Skeletal muscle cell (primary cell): ENCODE data around the gene NFATC2IP.
"Not testable (repeated sequence)": the region's sequence is repeated elsewhere in the genome, so short reads cannot be mapped to it uniquely, and the experiment has no call there.

Source experiments
- DNase-seq: peaks from one replicate; pipeline ENCODE4 v3.0.0-alpha.2; 2010; ENCODE audit warnings: low read depth
- H3K4me3 ChIP-seq: 2 replicates; pipeline ENCODE4 v1.5.1; 2011; ENCODE audit warnings: low read depth, mild to moderate bottlenecking, control low read depth, low read length, moderate library complexity

The NFATC2IP gene

DNA sequence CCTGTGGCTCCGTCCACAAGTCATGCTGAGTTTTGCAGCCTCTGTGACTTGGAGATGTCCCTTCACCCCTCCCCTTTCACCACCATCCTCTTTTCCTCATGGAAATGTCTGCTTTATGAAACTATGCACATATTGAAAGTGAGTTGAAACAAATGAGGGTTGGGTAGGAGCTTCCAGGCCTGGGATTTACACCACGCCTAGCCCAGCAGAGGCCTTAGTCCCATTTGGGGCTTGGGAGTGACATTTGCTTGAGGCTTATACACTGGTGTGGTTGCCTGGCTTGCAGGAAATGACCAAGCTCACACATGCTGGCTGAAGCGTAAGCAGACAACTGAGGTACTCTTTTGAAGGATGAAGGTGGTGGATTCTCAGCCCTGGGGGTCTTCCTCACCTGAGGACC, 13.3 kb downstream of the NFATC2IP start:
- no peak for DNase-seq
- no peak overlapping the region for H3K4me3 ChIP-seq

DNA sequence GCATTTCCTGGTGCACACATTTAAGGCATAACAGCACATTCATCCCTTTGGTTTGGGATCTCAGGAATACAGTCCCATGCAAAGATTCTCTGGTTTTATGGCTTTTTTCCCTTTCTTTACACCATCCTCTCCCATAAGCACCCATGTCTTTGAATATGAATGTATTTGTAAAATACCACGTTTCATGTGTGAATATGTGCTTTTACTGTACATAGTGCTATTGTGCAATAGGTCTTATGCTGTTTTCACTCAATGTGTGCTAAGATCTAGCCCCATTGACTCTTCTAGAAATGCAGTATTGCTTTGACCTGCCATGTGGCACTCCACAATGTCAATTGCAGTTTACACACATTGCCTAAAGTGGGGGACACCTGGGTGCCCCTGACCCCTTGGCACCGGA, 13.8 kb downstream of the NFATC2IP start:
- no peak overlapping the region for H3K4me3 ChIP-seq
- no peak for DNase-seq

DNA sequence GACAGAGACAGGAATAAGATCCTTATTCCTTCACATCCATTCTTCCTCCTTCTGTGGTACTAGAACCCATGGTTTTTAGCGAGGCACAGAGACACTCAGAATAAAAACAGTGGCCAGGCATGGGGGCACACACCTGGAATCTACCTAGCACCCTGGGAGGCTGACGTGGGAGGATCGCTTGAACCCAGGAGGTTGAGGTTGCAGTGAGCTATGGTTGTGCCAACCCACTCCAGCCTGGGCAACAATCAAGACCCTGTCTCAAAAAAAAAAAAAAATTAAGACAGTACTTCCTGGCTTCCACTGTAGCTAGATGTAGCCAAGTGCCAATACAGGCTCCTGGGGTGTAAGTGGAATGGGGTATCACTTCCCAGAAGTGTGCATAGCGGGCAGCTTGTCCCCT, 16.4 kb downstream of the NFATC2IP start:
- no peak overlapping the region for H3K4me3 ChIP-seq
- no peak for DNase-seq

DNA sequence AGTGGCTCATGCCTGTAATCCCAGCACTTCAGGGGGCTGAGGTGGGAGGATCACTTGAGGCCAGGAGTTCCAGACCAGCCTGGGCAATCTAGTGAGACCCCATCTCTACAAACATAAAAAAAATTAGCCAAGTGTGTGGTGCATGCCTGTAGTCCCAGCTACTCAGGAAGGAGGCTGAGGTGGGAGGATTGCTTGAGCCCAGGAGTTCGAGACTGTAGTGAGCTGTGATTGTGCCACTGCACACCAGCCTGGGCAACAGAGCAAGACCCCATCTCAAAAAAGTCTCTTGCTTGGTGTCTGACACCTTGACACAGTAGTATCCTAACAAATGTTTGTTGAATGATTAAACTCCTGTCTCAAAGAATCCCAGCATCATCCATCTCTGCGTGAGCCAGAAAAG, 19.0 kb downstream of the NFATC2IP start:
- H3K4me3 ChIP-seq, DNase-seq: not testable (repeated sequence)

DNA sequence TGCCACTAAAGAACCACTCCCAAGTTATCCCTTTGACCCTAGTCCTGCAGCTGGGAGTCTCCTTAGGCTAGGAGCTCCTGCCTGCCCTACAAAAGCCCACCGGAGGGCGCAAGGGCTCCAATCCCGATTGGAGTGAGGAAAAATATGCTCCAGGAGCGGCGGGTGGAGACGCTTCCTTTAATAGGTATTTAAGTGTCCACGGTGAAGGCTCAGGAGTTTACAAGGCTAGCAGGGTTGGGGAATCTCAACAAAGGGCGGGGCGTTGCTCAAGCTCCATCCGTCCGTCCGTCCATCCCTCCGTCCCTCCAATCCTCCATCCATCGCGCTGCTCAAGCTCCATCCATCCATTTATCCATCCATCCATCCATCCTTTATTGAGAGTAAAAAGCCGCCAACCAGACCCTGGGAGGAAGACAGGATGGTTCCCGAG, 23.3 kb downstream of the NFATC2IP start:
- peak overlapping the region; percentile 97 for H3K4me3 ChIP-seq
- peak; percentile 23 for DNase-seq

DNA sequence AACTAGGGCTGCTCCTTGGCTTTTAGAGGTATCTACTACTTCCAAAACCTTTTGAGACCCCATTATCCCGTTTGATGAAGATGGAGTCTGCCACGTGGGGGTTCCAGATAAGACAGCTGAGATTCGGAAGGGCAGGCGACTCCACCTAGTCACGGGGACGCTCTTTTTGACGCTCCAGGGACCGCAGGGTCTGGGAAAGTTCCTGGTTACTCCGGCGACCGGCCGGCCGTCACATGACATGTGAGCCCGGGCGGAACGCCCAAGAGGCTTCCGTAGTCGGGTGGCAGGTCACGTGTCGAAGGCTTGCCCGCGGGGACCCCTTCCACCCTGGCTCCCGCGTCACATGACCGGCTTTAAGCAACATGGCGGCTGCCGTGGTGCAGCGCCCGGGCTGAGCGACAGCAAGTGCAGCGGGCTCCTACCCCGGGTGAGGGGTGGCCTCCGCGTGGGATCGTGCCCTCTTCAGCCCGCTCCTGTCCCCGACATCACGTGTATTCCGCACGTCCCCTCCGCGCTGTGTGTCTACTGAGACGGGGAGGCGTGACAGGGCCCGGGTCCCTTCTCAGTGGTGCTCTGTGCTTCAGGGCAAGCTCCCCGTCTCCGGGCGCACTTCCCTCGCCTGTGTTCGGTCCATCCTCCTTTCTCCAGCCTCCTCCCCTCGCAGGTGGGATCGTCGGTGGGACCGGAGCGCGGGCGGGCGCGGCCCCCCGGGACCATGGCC, 23.9 kb downstream of the NFATC2IP start, which contains the start of gene SPNS1:
SPNS1 (plus strand) TSS at position 342 of the 721 bp plus-strand sequence; CDS start at position 716, 374 bp downstream.
- DNase-seq: peak; percentile 91
- peak within 1 kb of the TSS; percentile 97 for H3K4me3 ChIP-seq

DNA sequence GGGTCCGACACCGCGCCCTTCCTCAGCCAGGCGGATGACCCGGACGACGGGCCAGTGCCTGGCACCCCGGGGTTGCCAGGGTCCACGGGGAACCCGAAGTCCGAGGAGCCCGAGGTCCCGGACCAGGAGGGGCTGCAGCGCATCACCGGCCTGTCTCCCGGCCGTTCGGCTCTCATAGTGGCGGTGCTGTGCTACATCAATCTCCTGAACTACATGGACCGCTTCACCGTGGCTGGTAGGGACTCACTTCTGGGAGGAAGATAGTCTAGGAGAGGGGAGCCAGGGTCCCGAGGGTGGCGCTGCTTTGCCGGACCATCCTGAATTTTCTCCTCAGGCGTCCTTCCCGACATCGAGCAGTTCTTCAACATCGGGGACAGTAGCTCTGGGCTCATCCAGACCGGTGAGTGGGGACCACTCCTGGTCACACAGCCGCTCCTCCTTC, 24.4 kb downstream of the NFATC2IP start:
- peak overlapping the region; percentile 97 for H3K4me3 ChIP-seq
- no peak for DNase-seq

DNA sequence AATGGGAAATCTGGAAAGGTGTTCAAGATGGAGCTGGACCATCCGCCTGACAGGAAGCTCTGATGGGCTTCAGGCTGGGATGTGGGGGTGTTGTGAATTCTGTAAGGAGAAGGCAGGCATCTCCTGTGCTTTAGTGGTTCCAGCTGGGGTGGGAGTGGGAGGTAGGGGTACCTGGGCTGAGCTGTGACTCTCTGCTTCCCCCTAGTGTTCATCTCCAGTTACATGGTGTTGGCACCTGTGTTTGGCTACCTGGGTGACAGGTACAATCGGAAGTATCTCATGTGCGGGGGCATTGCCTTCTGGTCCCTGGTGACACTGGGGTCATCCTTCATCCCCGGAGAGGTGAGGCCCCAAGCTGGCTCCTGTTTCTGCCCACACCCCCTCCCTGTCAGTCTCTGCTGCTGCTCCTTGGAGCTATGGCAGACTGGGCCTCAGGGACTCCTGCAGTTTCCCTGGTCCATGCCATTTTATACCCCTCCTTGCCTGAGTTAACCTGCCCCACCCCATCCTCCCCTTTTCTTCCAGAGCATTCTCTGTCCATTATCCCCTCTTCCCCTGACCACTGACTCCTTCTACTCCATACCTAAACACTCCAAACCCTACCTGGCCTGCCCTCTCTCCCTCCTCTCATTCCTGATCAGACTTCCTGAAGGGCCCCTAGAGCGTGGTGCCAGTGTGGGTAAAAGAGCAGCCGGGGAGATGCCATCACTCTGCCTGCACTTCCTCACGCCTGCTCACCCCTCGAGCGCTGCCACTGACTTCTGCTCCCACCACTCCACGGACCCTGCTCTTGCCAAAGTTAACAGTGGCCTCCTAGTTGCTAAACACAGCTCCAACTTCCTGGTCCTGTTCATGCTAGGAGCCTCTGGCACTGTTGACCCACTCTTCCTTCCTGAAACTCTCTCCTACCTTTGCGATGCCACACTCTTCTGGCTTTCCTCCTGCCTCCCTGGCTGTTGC, 27.2 kb downstream of the NFATC2IP start:
- no peak overlapping the region for H3K4me3 ChIP-seq
- DNase-seq: no peak

DNA sequence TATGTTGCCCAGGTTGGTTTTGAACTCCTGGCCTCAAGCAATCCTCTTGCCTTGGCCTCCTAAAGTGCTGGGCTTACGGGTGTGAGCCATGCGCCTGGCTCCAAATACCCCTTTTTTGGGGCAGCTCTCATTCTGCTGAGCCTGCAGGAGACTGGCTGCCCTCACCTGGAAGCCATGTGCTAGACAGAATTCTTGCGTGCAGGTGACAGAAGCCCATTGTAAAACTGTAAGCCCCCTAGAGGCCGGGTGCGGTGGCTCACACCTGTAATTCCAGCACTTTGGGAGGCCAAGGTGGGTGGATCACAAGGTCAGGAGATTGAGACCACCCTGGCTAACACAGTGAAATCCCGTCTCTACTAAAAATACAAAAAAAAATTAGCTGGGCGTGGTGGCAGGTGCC, 29.6 kb downstream of the NFATC2IP start:
- DNase-seq, H3K4me3 ChIP-seq: not testable (repeated sequence)

DNA sequence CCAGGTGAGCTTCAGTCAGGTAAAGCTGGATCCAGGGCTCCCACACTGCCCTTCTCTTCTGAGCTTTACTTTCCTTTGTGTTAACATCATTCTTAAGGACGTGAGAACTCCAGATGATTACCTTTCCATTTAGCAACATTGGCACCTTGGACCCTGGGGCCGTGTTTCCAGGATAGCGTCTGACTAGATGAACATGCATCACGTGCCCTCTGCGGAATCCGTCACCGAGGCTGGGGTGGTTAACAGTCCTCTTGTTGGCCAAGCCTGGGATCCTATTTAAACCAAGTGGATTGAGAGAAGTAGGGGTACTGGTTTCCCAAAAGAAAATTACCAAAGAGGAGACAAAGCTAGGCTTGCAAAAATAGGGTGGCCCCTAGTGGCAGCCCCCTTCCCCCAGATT, 30.2 kb downstream of the NFATC2IP start:
- DNase-seq: no peak
- no peak overlapping the region for H3K4me3 ChIP-seq

DNA sequence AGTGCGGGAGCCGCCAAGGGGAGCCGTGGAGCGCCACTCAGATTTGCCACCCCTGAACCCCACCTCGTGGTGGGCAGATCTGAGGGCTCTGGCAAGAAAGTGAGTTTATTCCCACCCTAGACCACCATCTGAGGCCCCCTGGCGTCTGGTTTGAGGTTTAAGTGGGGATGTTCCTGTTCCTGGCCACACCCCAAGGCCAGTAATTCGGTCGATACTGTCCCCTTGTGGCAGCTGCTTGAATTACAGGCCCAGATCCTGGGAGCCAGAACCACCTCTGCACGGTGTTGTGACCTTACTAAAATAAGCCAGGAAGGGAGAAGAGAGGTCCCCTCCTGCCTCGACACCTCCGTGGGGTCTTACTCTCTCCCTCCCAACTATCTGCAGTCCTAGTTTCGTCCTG, 30.8 kb downstream of the NFATC2IP start:
- DNase-seq: no peak
- no peak overlapping the region for H3K4me3 ChIP-seq

DNA sequence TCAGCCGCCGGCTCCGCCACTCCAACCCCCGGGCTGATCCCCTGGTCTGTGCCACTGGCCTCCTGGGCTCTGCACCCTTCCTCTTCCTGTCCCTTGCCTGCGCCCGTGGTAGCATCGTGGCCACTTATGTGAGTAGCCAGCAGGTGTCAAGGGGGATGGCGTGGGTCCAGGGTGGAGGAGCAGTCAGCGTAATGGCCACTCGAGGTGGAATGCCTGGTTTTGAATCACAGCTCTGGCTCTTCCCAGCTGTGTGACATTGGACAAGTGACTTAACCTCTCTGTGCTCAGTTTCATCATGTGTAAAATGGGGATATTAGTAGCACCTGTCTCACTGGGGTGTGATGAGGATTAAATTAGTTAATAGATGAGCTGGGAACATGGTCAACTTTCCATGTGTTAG, 31.7 kb downstream of the NFATC2IP start:
- no peak for DNase-seq
- no peak overlapping the region for H3K4me3 ChIP-seq

DNA sequence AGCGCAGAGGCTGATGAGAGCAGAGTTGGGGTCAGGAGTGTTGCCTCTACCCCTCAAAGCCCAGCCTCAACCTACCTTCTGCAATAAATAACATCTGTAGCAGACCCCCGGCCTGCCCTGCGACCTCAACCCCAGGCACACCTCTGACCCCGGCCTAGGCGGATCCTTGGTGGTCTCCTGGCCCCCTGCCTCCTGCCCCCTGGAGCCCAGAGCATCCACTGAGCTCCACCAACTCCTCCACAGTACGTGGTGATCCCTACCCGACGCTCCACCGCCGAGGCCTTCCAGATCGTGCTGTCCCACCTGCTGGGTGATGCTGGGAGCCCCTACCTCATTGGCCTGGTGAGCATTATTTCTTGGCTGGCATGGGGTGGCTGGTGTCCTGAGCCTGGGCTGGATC, 32.2 kb downstream of the NFATC2IP start:
- no peak overlapping the region for H3K4me3 ChIP-seq
- DNase-seq: no peak

DNA sequence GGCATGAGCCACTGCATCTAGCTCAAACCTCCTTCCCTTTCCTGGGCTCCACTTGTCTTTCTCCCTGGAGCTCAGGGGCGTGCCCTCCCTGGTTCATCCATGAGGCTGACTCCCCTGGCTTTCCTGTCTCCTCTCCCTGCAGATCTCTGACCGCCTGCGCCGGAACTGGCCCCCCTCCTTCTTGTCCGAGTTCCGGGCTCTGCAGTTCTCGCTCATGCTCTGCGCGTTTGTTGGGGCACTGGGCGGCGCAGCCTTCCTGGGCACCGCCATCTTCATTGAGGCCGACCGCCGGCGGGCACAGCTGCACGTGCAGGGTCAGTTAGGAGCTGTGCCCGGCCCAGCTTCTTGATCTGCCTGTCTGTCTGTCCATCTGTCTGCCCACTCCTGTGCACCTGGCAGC, 32.9 kb downstream of the NFATC2IP start:
- DNase-seq: no peak
- H3K4me3 ChIP-seq: no peak overlapping the region

DNA sequence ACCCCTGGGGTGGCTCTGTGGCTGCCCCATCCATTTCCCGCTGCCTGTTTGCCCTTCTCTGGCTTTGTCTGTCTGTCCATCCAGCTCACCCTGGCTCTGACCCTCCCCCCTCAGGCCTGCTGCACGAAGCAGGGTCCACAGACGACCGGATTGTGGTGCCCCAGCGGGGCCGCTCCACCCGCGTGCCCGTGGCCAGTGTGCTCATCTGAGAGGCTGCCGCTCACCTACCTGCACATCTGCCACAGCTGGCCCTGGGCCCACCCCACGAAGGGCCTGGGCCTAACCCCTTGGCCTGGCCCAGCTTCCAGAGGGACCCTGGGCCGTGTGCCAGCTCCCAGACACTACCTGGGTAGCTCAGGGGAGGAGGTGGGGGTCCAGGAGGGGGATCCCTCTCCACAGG, 33.4 kb downstream of the NFATC2IP start:
- H3K4me3 ChIP-seq: no peak overlapping the region
- DNase-seq: no peak

DNA sequence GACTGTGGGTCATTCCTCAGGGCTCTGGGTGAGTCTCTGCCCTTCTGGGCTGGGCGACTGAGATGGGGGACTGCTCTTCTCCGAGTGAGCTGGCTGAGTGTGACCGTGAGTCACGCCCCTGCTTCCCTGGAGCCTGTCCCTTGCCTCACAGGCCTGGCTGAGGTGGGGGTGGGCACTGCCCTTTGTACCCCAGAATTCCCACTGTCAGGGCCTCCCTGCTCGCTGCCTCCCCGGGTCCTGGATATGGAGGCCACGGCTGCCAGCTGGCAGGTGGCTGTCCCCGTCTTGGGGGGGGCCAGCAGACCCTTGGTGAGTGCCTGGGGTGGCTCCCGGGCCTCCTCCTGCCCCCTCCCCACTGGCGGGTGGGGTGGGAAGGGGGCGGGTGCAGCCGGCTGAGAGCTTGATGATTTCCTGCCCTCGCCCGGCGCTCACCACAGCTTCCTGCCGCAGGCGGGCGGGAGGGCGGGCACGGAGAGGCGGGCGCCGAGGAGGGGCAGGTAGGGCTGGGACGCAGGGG, 33.9 kb downstream of the NFATC2IP start, which contains the start of gene LAT:
LAT (plus strand) TSS at position 434 of the 517 bp plus-strand sequence. CDS start 366 bp downstream, outside the sequence.
- H3K4me3 ChIP-seq: no peak within 1 kb of the TSS
- no peak for DNase-seq

DNA sequence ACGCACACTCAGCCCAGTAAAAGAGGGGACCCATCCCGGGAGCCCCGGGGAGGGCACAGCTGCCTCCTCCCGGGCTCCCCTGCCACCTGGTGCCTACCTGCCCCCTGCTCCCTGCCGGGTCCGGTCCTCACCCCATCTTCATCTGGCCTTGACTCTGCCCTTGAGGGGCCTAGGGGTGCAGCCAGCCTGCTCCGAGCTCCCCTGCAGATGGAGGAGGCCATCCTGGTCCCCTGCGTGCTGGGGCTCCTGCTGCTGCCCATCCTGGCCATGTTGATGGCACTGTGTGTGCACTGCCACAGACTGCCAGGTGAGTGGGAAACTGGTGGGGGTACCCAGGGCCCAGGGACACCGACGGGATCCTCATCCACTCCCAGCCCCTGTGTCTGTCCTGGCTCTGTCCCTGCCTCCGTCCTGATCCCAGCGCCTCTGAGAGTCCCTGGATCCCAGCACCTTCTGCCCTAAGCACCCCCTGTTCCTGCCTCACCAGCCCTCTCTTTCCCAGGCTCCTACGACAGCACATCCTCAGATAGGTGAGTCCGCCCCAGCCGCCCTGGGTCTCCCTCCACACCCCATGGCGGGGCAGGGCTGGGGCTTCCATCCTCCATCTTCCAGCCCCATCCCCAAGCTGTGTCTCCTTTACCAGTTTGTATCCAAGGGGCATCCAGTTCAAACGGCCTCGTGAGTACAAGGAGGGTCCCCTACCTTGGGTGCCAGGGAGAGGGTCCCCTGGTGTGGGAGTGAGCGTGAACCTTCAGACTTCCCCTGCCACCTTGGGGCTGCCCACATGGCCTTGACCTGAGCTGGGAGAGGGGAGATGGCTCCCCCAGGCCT, 34.7 kb downstream of the NFATC2IP start:
- no peak overlapping the region for H3K4me3 ChIP-seq

DNA sequence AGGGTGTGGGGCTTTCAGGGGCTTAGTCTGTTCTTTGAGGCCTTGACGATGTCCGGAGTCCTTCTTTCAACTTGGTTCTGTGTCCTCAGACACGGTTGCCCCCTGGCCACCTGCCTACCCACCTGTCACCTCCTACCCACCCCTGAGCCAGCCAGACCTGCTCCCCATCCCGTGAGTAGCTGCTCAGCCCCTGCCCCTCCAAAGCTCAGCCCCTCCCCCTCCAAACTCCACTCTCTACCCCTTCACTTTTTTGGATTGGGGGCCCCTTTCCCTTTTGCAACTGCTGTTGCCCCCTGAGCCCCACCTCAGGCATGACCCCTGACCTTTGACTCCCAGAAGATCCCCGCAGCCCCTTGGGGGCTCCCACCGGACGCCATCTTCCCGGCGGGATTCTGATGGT, 35.3 kb downstream of the NFATC2IP start:
- no peak overlapping the region for H3K4me3 ChIP-seq
- no peak for DNase-seq

More for the DNA sequence above, 34.7 kb downstream of the NFATC2IP start:
- no peak for DNase-seq

DNA sequence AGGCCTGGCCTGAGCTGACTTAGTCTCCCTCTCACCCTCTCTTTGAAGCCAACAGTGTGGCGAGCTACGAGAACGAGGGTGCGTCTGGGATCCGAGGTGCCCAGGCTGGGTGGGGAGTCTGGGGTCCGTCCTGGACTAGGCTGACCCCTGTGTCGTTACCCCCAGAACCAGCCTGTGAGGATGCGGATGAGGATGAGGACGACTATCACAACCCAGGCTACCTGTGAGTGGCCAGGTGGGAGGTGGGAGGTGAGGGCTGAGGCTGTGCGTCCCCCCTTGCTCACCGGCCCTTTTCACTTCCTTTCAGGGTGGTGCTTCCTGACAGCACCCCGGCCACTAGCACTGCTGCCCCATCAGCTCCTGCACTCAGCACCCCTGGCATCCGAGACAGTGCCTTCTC, 35.8 kb downstream of the NFATC2IP start:
- no peak for DNase-seq

More for the DNA sequence above, 35.8 kb downstream of the NFATC2IP start:
- no peak overlapping the region for H3K4me3 ChIP-seq
